ENCODE measurements around the gene RNF14. TPM values are rescaled to one million over a fixed set of nuclear protein-coding genes. Genes with fewer than 3 reads are reported as not detected.

RNF14 gene
- total RNA-seq, 1 experiment from 2014 or later: 20.5 TPM

DNA sequence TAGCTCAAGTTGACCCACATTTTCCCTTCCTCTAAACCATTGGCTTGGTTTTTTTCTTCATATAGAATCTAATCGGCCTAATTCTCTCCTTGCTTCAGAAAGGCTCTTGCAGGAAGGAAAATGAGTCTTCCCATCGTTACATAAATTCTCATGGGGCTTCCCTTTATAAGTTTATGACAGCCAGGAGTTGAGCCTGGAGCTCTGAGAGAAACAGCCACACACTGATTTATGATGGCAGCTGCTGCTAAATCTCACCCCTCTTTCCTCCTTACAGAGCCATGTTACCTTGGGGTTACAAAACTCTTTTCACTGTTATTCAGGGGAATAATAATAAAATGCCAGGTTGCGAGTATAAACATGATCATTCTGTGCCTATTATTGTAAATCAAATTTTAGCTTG is 5.2 kb upstream of the RNF14 start (continued):
- TF ChIP-seq, protein P1, sequence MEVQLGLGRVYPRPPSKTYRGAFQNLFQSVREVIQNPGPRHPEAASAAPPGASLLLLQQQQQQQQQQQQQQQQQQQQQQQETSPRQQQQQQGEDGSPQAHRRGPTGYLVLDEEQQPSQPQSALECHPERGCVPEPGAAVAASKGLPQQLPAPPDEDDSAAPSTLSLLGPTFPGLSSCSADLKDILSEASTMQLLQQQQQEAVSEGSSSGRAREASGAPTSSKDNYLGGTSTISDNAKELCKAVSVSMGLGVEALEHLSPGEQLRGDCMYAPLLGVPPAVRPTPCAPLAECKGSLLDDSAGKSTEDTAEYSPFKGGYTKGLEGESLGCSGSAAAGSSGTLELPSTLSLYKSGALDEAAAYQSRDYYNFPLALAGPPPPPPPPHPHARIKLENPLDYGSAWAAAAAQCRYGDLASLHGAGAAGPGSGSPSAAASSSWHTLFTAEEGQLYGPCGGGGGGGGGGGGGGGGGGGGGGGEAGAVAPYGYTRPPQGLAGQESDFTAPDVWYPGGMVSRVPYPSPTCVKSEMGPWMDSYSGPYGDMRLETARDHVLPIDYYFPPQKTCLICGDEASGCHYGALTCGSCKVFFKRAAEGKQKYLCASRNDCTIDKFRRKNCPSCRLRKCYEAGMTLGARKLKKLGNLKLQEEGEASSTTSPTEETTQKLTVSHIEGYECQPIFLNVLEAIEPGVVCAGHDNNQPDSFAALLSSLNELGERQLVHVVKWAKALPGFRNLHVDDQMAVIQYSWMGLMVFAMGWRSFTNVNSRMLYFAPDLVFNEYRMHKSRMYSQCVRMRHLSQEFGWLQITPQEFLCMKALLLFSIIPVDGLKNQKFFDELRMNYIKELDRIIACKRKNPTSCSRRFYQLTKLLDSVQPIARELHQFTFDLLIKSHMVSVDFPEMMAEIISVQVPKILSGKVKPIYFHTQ (CRISPR knock-in tag; IDR thresholded peaks at IDR 0.05): no peak
- TF ChIP-seq NFYB (CRISPR knock-in tag; conservative IDR thresholded peaks at IDR 0.05; ENCODE audit: low read depth) (no peak), E2F5 (CRISPR knock-in tag; IDR thresholded peaks at IDR 0.05) (no peak), ZNF425 (CRISPR knock-in tag; conservative IDR thresholded peaks at IDR 0.05) (no peak), NR1H2 (CRISPR knock-in tag; IDR thresholded peaks at IDR 0.05) (no peak)

DNA sequence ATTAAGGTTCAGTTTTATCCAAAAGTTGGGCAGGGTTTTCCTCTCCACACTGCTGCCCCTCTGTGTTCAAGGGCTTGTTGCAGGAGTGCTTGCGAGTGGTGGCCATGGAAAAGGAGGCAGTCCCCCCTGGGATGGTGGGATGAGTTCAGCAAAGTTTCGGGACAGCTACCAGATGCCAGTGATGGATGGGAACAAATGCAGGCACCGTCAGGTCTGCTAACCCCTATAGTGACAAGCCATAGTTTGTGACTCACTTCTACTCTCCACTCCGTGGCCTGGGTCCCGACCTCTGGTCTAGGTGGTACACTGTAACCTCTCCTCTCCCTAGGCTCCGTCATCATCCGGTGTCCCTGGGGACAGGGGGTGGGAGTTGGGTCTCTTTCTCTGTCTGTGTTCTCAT is 3.8 kb upstream of the RNF14 start:
- POLR2A ChIA-PET: no interaction called here
- H3K27me3 Mint-ChIP-seq (ENCODE audit: low read depth): no peaks in the 10 kb centered on the region
- CTCF ChIA-PET: no interaction called here
- H3K27ac Mint-ChIP-seq: no peak overlapping the region
- H3K4me1 Mint-ChIP-seq: peaks cover 25% of the 10 kb centered on the region
- TF ChIP-seq, protein P2, sequence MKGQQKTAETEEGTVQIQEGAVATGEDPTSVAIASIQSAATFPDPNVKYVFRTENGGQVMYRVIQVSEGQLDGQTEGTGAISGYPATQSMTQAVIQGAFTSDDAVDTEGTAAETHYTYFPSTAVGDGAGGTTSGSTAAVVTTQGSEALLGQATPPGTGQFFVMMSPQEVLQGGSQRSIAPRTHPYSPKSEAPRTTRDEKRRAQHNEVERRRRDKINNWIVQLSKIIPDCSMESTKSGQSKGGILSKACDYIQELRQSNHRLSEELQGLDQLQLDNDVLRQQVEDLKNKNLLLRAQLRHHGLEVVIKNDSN (CRISPR knock-in tag; IDR thresholded peaks at IDR 0.05): no peak
- TF ChIP-seq IRF2 (CRISPR knock-in tag; IDR thresholded peaks at IDR 0.05; ENCODE audit: borderline replicate concordance, low read depth): no peak
- TF ChIP-seq ZNF121 (CRISPR knock-in tag; IDR thresholded peaks at IDR 0.05): no peak
- TF ChIP-seq, protein P3, sequence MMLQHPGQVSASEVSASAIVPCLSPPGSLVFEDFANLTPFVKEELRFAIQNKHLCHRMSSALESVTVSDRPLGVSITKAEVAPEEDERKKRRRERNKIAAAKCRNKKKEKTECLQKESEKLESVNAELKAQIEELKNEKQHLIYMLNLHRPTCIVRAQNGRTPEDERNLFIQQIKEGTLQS (CRISPR knock-in tag; conservative IDR thresholded peaks at IDR 0.05): no peak
- no peak for TF ChIP-seq CREB1 (CRISPR knock-in tag; IDR thresholded peaks at IDR 0.05)
- TF ChIP-seq MAX (CRISPR knock-in tag; IDR thresholded peaks at IDR 0.05): no peak
- no peak for TF ChIP-seq MXD4 (CRISPR knock-in tag; IDR thresholded peaks at IDR 0.05; ENCODE audit: borderline replicate concordance)
- TF ChIP-seq OVOL2 (CRISPR knock-in tag; IDR thresholded peaks at IDR 0.05; ENCODE audit: borderline replicate concordance): no peak
- no peak for TF ChIP-seq CDX4 (CRISPR knock-in tag; IDR thresholded peaks at IDR 0.05; ENCODE audit: borderline replicate concordance)
- TF ChIP-seq, protein P4, sequence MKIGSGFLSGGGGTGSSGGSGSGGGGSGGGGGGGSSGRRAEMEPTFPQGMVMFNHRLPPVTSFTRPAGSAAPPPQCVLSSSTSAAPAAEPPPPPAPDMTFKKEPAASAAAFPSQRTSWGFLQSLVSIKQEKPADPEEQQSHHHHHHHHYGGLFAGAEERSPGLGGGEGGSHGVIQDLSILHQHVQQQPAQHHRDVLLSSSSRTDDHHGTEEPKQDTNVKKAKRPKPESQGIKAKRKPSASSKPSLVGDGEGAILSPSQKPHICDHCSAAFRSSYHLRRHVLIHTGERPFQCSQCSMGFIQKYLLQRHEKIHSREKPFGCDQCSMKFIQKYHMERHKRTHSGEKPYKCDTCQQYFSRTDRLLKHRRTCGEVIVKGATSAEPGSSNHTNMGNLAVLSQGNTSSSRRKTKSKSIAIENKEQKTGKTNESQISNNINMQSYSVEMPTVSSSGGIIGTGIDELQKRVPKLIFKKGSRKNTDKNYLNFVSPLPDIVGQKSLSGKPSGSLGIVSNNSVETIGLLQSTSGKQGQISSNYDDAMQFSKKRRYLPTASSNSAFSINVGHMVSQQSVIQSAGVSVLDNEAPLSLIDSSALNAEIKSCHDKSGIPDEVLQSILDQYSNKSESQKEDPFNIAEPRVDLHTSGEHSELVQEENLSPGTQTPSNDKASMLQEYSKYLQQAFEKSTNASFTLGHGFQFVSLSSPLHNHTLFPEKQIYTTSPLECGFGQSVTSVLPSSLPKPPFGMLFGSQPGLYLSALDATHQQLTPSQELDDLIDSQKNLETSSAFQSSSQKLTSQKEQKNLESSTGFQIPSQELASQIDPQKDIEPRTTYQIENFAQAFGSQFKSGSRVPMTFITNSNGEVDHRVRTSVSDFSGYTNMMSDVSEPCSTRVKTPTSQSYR (CRISPR knock-in tag; IDR thresholded peaks at IDR 0.05): no peak
- no peak for TF ChIP-seq TEAD4 (CRISPR knock-in tag; IDR thresholded peaks at IDR 0.05)
- no peak for TF ChIP-seq RELA (CRISPR knock-in tag; IDR thresholded peaks at IDR 0.05; ENCODE audit: borderline replicate concordance)
- no peak for TF ChIP-seq ZNF423 (CRISPR knock-in tag; IDR thresholded peaks at IDR 0.05)
- no peak for TF ChIP-seq ETV6 (CRISPR knock-in tag; IDR thresholded peaks at IDR 0.05)
- TF ChIP-seq TCF7 (CRISPR knock-in tag; IDR thresholded peaks at IDR 0.05; ENCODE audit: low read depth): no peak
- TF ChIP-seq ZNF396 (CRISPR knock-in tag; IDR thresholded peaks at IDR 0.05; ENCODE audit: borderline replicate concordance): no peak
- H3K9me3 Mint-ChIP-seq: no peaks in the 10 kb centered on the region
- ATAC-seq (no peak), DNase-seq (ENCODE audit: low spot score) (no peak)
- no peaks in the 10 kb centered on the region for H3K36me3 Mint-ChIP-seq
- no peak overlapping the region for H3K4me3 Mint-ChIP-seq
